ENCODE measurements around the gene CALHM2. TPM values are rescaled to one million over a fixed set of nuclear protein-coding genes. Genes with fewer than 3 reads are reported as not detected.

CALHM2 gene
- total and polyA plus RNA-seq, 12 donors: 5.2 to 23.5 (median 11.6) TPM

DNA sequence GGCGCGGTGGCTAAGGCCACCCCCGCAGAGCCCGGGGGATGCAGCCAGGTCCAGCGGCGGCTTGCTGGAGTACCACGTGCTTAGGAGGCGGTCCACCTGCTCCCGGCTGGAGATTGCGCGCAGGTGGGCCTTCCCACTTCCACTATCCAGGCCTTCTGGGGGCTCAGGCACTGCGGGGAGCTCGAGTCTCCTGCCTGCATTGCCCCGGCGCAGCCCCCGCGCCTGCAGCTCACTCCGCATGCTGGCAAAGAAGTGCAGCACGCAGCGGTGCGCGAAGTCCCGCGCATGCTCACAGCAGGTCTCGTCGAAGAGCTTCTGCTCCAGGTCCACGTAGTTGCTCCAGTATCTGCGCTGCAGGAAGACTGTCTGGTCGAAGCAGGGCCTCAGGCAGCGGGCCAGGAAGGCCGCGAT is 21.1 kb upstream of the CALHM2 start:
- no peaks in the 10 kb centered on the region for H3K36me3 ChIP-seq
- DNase-seq (no peak), ATAC-seq (no peak)
- no peak overlapping the region for H3K27ac ChIP-seq
- H3K4me3 ChIP-seq: no peak overlapping the region
- no peaks in the 10 kb centered on the region for H3K27me3 ChIP-seq
- H3K4me1 ChIP-seq: peaks cover 0 to 36% (median 0%) of the 10 kb centered on the region in 9 donors
- WGBS, 2 donors: 61 to 69% methylated on average over 32 of the region's 32 CpGs
- no peaks in the 10 kb centered on the region for H3K9me3 ChIP-seq
- intact Hi-C loops (cut with DNase I): no loop called here
- TF ChIP-seq, protein P1, sequence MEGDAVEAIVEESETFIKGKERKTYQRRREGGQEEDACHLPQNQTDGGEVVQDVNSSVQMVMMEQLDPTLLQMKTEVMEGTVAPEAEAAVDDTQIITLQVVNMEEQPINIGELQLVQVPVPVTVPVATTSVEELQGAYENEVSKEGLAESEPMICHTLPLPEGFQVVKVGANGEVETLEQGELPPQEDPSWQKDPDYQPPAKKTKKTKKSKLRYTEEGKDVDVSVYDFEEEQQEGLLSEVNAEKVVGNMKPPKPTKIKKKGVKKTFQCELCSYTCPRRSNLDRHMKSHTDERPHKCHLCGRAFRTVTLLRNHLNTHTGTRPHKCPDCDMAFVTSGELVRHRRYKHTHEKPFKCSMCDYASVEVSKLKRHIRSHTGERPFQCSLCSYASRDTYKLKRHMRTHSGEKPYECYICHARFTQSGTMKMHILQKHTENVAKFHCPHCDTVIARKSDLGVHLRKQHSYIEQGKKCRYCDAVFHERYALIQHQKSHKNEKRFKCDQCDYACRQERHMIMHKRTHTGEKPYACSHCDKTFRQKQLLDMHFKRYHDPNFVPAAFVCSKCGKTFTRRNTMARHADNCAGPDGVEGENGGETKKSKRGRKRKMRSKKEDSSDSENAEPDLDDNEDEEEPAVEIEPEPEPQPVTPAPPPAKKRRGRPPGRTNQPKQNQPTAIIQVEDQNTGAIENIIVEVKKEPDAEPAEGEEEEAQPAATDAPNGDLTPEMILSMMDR (IDR thresholded peaks at IDR 0.05): no peak

DNA sequence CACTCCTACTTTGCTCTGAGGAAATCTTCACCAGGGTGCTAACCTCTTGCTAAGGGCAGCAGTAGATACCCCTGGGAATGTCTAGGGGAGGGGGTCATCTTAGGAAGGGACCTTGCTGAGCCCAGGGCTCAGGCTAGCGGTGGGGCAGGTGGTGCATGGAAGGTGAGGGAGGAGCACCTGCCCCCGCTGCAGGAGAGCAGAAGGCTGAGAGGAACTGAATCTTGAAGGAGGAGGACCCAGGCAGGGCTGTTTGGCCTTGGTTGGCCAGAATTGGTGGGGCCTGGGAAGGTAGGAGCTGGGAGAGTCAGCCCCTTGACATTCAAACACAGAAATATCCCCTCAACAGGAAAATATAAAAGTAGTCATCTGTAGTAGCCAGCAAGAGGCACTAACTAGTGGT is 19.8 kb upstream of the CALHM2 start:
- Histone ChIP-seq H3K9me3 (no peaks in the 10 kb centered on the region), H3K27me3 (no peaks in the 10 kb centered on the region), H3K4me3 (no peak overlapping the region), H3K36me3 (no peaks in the 10 kb centered on the region), H3K4me1 (peaks cover 0 to 46% (median 0%) of the 10 kb centered on the region in 9 donors), H3K27ac (peak overlapping the region in 1 of 10 donors; percentile 82)
- 89 to 93% methylated on average over 2 of the region's 2 CpGs for WGBS, 2 donors
- TF ChIP-seq, protein P1 (IDR thresholded peaks at IDR 0.05): no peak
- no peak for DNase-seq
- intact Hi-C loops (cut with DNase I): no loop called here
- ATAC-seq: no peak

DNA sequence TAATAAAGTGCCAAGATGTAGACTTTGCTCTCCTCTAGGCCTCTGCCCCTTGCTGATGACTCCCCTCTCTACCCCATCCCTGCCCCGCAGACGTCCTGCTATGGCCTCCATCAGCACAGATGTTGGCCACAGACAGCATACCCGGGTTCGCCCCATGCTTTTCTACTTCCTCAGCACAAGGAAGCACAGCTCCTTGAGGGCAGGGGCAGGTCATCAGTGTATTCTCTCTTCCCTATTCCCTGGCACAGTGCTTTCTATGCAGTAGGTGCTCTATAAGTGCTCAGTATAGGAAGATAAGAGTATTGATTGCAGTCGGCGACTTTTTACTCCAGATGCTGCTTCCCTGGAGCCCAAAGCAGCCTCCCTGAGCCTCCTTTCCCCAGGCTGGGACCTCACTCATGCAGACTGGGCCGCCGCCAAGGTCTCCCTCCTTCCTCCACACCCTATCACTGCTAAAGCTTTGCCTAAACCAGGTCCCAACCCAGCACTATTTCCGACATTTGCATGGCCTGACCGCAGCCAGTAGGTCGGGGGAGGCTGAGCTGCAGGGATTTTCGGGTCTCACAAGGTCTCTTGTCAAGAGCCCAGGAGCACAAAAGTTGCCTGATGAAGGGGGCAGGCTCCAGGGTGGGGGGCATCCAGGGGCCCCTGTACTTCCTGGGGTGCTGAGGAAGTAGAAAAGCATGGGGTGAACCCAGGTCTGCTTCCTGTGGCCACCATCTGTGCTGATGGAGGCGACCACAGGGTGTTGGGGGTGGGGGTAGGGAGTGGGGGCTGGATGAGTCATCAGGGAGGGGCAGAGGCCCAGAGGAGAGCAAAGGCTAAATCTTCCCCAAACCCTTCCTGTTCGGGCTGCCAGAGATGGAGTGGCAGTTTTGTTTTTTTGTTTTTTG is 18.8 kb upstream of the CALHM2 start:
- peak; percentile 60 to 81 (median 66) for ATAC-seq
- WGBS, 2 donors: 63 to 70% methylated on average over 14 of the region's 14 CpGs
- intact Hi-C loops (cut with DNase I): no loop called here
- Histone ChIP-seq H3K9me3 (no peaks in the 10 kb centered on the region), H3K4me3 (no peak overlapping the region), H3K36me3 (no peaks in the 10 kb centered on the region), H3K27me3 (no peaks in the 10 kb centered on the region), H3K27ac (peak overlapping the region in 1 of 10 donors; percentile 82), H3K4me1 (peaks cover 0 to 46% (median 0%) of the 10 kb centered on the region in 9 donors)
- TF ChIP-seq, protein P1 (IDR thresholded peaks at IDR 0.05): no peak
- DNase-seq: peak in 1 of 2 donors; percentile 54

DNA sequence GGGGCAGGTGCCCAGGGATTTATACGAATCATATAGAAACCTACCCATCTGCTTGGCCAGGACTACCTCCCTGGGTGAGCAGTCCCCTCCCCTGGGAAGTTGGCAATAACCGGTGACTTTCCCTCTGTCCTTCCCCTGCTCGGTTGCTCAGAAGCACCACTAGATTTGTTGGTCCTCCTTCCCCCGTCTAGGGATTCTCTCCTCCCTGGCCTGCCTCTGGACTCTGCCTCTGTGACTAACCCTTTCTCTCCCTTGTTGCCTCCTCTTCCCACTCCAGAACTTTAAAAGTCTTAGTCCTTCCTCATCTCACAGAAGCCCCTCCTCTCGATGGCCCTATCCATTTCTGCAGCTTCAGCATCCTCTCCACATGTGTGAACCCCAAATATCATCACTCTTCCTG is 17.0 kb upstream of the CALHM2 start:
- DNase-seq: no peak
- Histone ChIP-seq H3K36me3 (no peaks in the 10 kb centered on the region), H3K4me3 (no peak overlapping the region), H3K9me3 (no peaks in the 10 kb centered on the region), H3K27me3 (no peaks in the 10 kb centered on the region), H3K4me1 (peaks cover 0 to 46% (median 0%) of the 10 kb centered on the region in 9 donors), H3K27ac (no peak overlapping the region)
- 69 to 70% methylated on average over 5 of the region's 5 CpGs for WGBS, 2 donors
- ATAC-seq: no peak
- intact Hi-C loops (cut with DNase I): no loop called here
- TF ChIP-seq, protein P1 (IDR thresholded peaks at IDR 0.05): no peak
